ENCODE measurements around the gene OR2T35.
"Not testable (repeated sequence)": the region's sequence is repeated elsewhere in the genome, so short reads cannot be mapped to it uniquely, and the experiment has no call there.

Gene OR2T35

GRCh38 chr1:248645178-248645577 is at the start of gene OR2T35:
OR2T35 (minus strand) TSS chr1:248645278; CDS start chr1:248639258, 6,020 bp downstream.
- not testable (repeated sequence) for DNase-seq

GRCh38 chr1:248691567-248692155 is 46.6 kb upstream of the OR2T35 start:
- DNase-seq, result no peak

- DNase-seq, result no peak
Observed at GRCh38 chr1:248688527-248689298, 43.6 kb upstream of the OR2T35 start.

GRCh38 chr1:248686815-248687214 is 41.7 kb upstream of the OR2T35 start:
- DNase-seq, result no peak

GRCh38 chr1:248681651-248682050 is 36.6 kb upstream of the OR2T35 start:
- DNase-seq, result no peak

GRCh38 chr1:248670003-248670402 is 24.9 kb upstream of the OR2T35 start:
- no peak for DNase-seq

- not testable (repeated sequence) for DNase-seq
Observed at GRCh38 chr1:248663453-248664328, 18.6 kb upstream of the OR2T35 start.

- not testable (repeated sequence) for DNase-seq
Observed at GRCh38 chr1:248656797-248657196, 11.7 kb upstream of the OR2T35 start.

- not testable (repeated sequence) for DNase-seq
Observed at GRCh38 chr1:248655354-248655753, 10.3 kb upstream of the OR2T35 start, which contains the start of gene OR2T27. OR2T27 (minus strand) TSS chr1:248655528; CDS start chr1:248650884, 4,644 bp downstream.

- DNase-seq, result not testable (repeated sequence)
Observed at GRCh38 chr1:248648770-248649536, 3.9 kb upstream of the OR2T35 start.

- not testable (repeated sequence) for DNase-seq
Observed at GRCh38 chr1:248642971-248643651, 2.0 kb downstream of the OR2T35 start.

GRCh38 chr1:248641583-248641982 is 3.5 kb downstream of the OR2T35 start:
- DNase-seq, result not testable (repeated sequence)

- not testable (repeated sequence) for DNase-seq
Observed at GRCh38 chr1:248640906-248641305, 4.2 kb downstream of the OR2T35 start.

- DNase-seq, result not testable (repeated sequence)
Observed at GRCh38 chr1:248639652-248640051, 5.4 kb downstream of the OR2T35 start.

- not testable (repeated sequence) for DNase-seq
Observed at GRCh38 chr1:248636612-248637011, 8.5 kb downstream of the OR2T35 start.

- DNase-seq, result not testable (repeated sequence)
Observed at GRCh38 chr1:248634991-248635390, 10.1 kb downstream of the OR2T35 start, which contains the start of gene OR2T11. OR2T11 (minus strand) TSS chr1:248635091; CDS start chr1:248627128, 7,963 bp downstream.

- DNase-seq, result no peak
Observed at GRCh38 chr1:248631354-248632008, 13.6 kb downstream of the OR2T35 start.

- no peak for DNase-seq
Observed at GRCh38 chr1:248630551-248630950, 14.5 kb downstream of the OR2T35 start.

GRCh38 chr1:248627971-248628844 is 16.9 kb downstream of the OR2T35 start:
- no peak for DNase-seq

GRCh38 chr1:248625971-248626370 is 19.1 kb downstream of the OR2T35 start:
- DNase-seq, result no peak

Measured in GOT3 (cell line).